Measurements from ENCODE around the gene TMEM63A.
"Not testable (repeated sequence)": the region's sequence is repeated elsewhere in the genome, so short reads cannot be mapped to it uniquely, and the experiment has no call there.

DNA sequence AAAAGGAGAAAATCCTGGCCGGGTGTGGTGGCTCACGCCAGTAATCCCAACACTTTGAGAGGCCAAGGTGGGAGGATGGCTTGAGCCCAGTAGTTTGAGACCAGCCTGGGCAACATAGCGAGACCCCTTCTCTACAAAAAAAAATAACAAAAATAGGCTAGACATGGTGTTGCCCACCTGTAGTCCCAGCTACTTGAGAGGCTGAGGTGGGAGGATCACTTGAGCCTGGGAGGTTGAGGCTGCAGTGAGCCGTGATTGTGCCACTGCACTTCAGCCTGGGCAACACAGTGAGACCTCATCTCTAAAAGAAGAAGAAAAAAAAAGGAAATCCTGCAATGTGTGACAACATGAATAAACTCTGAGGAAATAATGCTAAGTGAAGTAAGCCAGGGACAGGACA is 45.9 kb downstream of the TMEM63A start:
- not testable (repeated sequence) for TF ChIP-seq ZNF160 (CRISPR knock-in tag; IDR thresholded peaks at IDR 0.05); TCF12 (IDR thresholded peaks at IDR 0.05); TCF12 (CRISPR knock-in tag; IDR thresholded peaks at IDR 0.05); HCFC1 (IDR thresholded peaks at IDR 0.05; ENCODE audit: low read depth, low read length); POLR2A (IDR thresholded peaks at IDR 0.05; ENCODE audit: insufficient read depth in 1 of 2, low read depth in 2 of 2, low read length in 2 of 2)

All from HepG2 (cell line).